ENCODE measurements around the gene ZNRD2. TPM values are rescaled to one million over a fixed set of nuclear protein-coding genes. Genes with fewer than 3 reads are reported as not detected.
"Not testable (repeated sequence)": the region's sequence is repeated elsewhere in the genome, so short reads cannot be mapped to it uniquely, and the experiment has no call there.

ZNRD2 gene
- polyA plus RNA-seq, 4 donors = 27.7 to 49.2 (median 35.0) TPM

DNA sequence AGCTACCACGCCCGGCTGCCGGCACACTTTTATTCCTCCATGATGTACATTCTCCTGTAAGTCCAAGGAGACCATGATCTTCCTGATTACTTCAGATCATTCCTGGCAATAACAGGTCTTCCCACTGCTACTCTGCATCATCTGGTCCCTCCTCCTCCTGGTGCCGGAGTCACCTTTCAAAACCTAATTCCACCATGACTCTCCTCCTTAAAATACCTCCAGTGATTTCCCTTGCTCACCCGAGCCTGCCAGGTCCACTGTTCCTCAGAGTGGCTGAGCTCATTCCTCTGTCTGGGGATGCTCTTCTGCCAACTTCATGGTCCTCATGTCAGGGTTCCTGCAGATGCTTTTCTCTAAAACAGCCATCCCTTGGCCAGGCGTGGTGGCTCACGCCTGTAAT, 8.3 kb upstream of the ZNRD2 start:
- H3K36me3 ChIP-seq (ENCODE audit: control insufficient read depth in 3 of 3, insufficient read depth in 2 of 3, low read depth in 1 of 3, low read length in 3 of 3) = peaks cover 0 to 11% (median 0%) of the 10 kb centered on the region in 3 donors
- no peaks in the 10 kb centered on the region for H3K9me3 ChIP-seq (ENCODE audit: control insufficient read depth in 2 of 2, insufficient read depth in 1 of 2, low read depth in 1 of 2, low read length in 1 of 2)
- H3K4me1 ChIP-seq (ENCODE audit: control insufficient read depth in 3 of 3, insufficient read depth in 2 of 3, low read depth in 1 of 3, low read length in 2 of 3) = peaks cover 0 to 29% (median 2%) of the 10 kb centered on the region in 3 donors
- 64 to 83% (median 66%) methylated on average over 7 of the region's 7 CpGs for WGBS, 3 donors
- no peak overlapping the region for H3K27ac ChIP-seq (ENCODE audit: low read depth in 1 of 3, low read length in 2 of 3)
- no peak overlapping the region for H3K4me3 ChIP-seq (ENCODE audit: low read depth in 1 of 3, low read length in 3 of 3)
- no peak for DNase-seq
- no peaks in the 10 kb centered on the region for H3K27me3 ChIP-seq (ENCODE audit: control insufficient read depth in 3 of 3, insufficient read depth in 3 of 3, low read length in 3 of 3)
- no peak for FAIRE-seq

GRCh38 chr11:65562788-65563187, 7.5 kb upstream of the ZNRD2 start:
- DNase-seq (no peak), FAIRE-seq (no peak)
- no peaks in the 10 kb centered on the region for H3K27me3 ChIP-seq (ENCODE audit: control insufficient read depth in 3 of 3, insufficient read depth in 3 of 3, low read length in 3 of 3)
- H3K36me3 ChIP-seq (ENCODE audit: control insufficient read depth in 3 of 3, insufficient read depth in 2 of 3, low read depth in 1 of 3, low read length in 3 of 3) = peaks cover 0 to 14% (median 0%) of the 10 kb centered on the region in 3 donors
- H3K4me3 ChIP-seq (ENCODE audit: low read depth in 1 of 3, low read length in 3 of 3) = no peak overlapping the region
- peaks cover 0 to 25% (median 2%) of the 10 kb centered on the region in 3 donors for H3K4me1 ChIP-seq (ENCODE audit: control insufficient read depth in 3 of 3, insufficient read depth in 2 of 3, low read depth in 1 of 3, low read length in 2 of 3)
- no peaks in the 10 kb centered on the region for H3K9me3 ChIP-seq (ENCODE audit: control insufficient read depth in 2 of 2, insufficient read depth in 1 of 2, low read depth in 1 of 2, low read length in 1 of 2)
- 73 to 90% (median 82%) methylated on average over 8 to 9 of the region's 9 CpGs for WGBS, 3 donors
- H3K27ac ChIP-seq (ENCODE audit: low read depth in 1 of 3, low read length in 2 of 3) = no peak overlapping the region

DNA sequence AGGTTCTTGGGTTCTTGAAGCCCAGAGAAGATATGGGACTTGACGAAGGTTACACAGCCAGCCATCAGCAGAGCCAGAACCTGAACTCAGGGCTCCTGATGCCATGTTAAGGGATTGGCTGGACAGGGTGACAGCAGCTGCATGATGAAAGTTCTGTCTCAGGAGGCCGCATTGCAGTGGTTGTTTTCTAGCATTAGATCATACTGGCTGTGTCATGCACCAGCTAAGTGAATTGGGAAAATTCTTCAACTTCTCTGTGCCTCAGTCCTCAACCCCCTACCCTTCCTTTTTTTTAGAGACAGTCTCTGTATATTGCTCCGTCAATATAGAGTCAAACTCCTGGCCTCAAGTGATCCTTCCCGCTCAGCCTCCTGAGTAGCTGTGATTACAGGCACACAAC, 6.7 kb upstream of the ZNRD2 start:
- peaks cover 0 to 22% (median 0%) of the 10 kb centered on the region in 3 donors for H3K36me3 ChIP-seq (ENCODE audit: control insufficient read depth in 3 of 3, insufficient read depth in 2 of 3, low read depth in 1 of 3, low read length in 3 of 3)
- no peaks in the 10 kb centered on the region for H3K27me3 ChIP-seq (ENCODE audit: control insufficient read depth in 3 of 3, insufficient read depth in 3 of 3, low read length in 3 of 3)
- H3K4me1 ChIP-seq (ENCODE audit: control insufficient read depth in 3 of 3, insufficient read depth in 2 of 3, low read depth in 1 of 3, low read length in 2 of 3) = peaks cover 0 to 25% (median 2%) of the 10 kb centered on the region in 3 donors
- no peak for DNase-seq
- no peaks in the 10 kb centered on the region for H3K9me3 ChIP-seq (ENCODE audit: control insufficient read depth in 2 of 2, insufficient read depth in 1 of 2, low read depth in 1 of 2, low read length in 1 of 2)
- H3K27ac ChIP-seq (ENCODE audit: low read depth in 1 of 3, low read length in 2 of 3) = no peak overlapping the region
- H3K4me3 ChIP-seq (ENCODE audit: low read depth in 1 of 3, low read length in 3 of 3) = no peak overlapping the region
- no peak for FAIRE-seq
- WGBS, 3 donors = 91 to 98% (median 98%) methylated on average over 4 of the region's 4 CpGs

- 82 to 87% (median 83%) methylated on average over 12 of the region's 12 CpGs for WGBS, 3 donors
- not testable (repeated sequence) for H3K4me3 ChIP-seq (ENCODE audit: low read depth in 1 of 3, low read length in 3 of 3); FAIRE-seq; H3K9me3 ChIP-seq (ENCODE audit: control insufficient read depth in 2 of 2, insufficient read depth in 1 of 2, low read depth in 1 of 2, low read length in 1 of 2); H3K27me3 ChIP-seq (ENCODE audit: control insufficient read depth in 3 of 3, insufficient read depth in 3 of 3, low read length in 3 of 3); DNase-seq
- H3K4me1 ChIP-seq (ENCODE audit: control insufficient read depth in 3 of 3, insufficient read depth in 2 of 3, low read depth in 1 of 3, low read length in 2 of 3) = peaks cover 0 to 19% (median 2%) of the 10 kb centered on the region in 3 donors
- H3K27ac ChIP-seq (ENCODE audit: low read depth in 1 of 3, low read length in 2 of 3) = peak overlapping the region in 2 of 3 donors; percentile 54 to 61
- H3K36me3 ChIP-seq (ENCODE audit: control insufficient read depth in 3 of 3, insufficient read depth in 2 of 3, low read depth in 1 of 3, low read length in 3 of 3) = peaks cover 0 to 21% (median 0%) of the 10 kb centered on the region in 3 donors
Measured at GRCh38 chr11:65564879-65565559, 5.3 kb upstream of the ZNRD2 start.

- no peak for FAIRE-seq
Measured at GRCh38 chr11:65565624-65566453, 4.4 kb upstream of the ZNRD2 start.

DNA sequence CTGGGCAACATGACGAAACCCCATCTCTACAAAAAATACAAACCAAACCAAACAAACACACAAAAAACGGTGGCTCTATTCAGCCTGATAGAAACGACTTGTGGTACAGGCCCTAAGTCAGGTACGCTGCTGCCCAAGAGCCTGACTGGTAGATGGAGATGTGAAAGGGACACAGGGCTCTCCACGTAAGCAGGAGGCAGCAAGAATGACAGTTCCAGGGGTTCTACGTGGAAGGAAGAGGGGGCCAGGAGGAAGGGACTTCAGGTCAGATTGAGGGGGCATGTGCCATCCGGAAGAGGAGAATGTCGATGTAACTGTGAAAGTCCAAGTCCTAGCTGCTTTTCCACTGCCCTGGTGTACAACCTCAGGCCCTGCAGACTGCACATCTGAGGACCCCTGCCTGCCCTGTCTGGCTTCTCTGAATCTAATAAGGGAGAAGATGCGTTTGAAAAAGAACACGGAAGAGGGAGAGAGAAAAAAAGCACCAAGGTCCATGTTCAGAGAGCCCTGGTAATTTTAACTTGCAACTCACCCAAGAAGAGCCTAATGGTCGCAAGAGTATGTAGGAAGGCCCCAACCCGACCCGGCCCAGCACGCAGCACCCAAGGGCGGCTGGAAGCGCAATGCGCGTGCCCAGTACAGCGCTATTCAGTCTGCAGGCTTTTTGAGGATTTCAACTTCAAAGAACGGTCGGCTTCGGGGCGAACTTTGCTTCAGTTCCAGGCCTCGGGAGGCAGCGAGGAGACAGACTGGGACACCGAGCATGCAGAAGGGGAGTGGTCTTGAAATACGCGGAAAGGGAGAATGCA, 909 bp upstream of the ZNRD2 start:
- FAIRE-seq (no peak), DNase-seq (no peak)
- H3K4me1 ChIP-seq (ENCODE audit: control insufficient read depth in 3 of 3, insufficient read depth in 2 of 3, low read depth in 1 of 3, low read length in 2 of 3) = peaks cover 0 to 34% (median 2%) of the 10 kb centered on the region in 3 donors
- H3K27me3 ChIP-seq (ENCODE audit: control insufficient read depth in 3 of 3, insufficient read depth in 3 of 3, low read length in 3 of 3) = no peaks in the 10 kb centered on the region
- peak overlapping the region; percentile 43 to 86 (median 81) for H3K4me3 ChIP-seq (ENCODE audit: low read depth in 1 of 3, low read length in 3 of 3)
- H3K36me3 ChIP-seq (ENCODE audit: control insufficient read depth in 3 of 3, insufficient read depth in 2 of 3, low read depth in 1 of 3, low read length in 3 of 3) = peaks cover 0 to 34% (median 0%) of the 10 kb centered on the region in 3 donors
- WGBS, 3 donors = 3 to 6% (median 4%) methylated on average over 28 of the region's 28 CpGs
- H3K9me3 ChIP-seq (ENCODE audit: control insufficient read depth in 2 of 2, insufficient read depth in 1 of 2, low read depth in 1 of 2, low read length in 1 of 2) = no peaks in the 10 kb centered on the region
- H3K27ac ChIP-seq (ENCODE audit: low read depth in 1 of 3, low read length in 2 of 3) = peak overlapping the region; percentile 93 to 97 (median 93)

More at GRCh38 chr11:65565624-65566453, 4.4 kb upstream of the ZNRD2 start:
- peak overlapping the region in 2 of 3 donors; percentile 54 to 61 for H3K27ac ChIP-seq (ENCODE audit: low read depth in 1 of 3, low read length in 2 of 3)
- H3K4me3 ChIP-seq (ENCODE audit: low read depth in 1 of 3, low read length in 3 of 3) = no peak overlapping the region
- H3K36me3 ChIP-seq (ENCODE audit: control insufficient read depth in 3 of 3, insufficient read depth in 2 of 3, low read depth in 1 of 3, low read length in 3 of 3) = peaks cover 0 to 21% (median 0%) of the 10 kb centered on the region in 3 donors
- H3K4me1 ChIP-seq (ENCODE audit: control insufficient read depth in 3 of 3, insufficient read depth in 2 of 3, low read depth in 1 of 3, low read length in 2 of 3) = peaks cover 0 to 16% (median 2%) of the 10 kb centered on the region in 3 donors
- WGBS, 3 donors = 67 to 71% (median 67%) methylated on average over 7 of the region's 7 CpGs
- no peak for DNase-seq
- H3K9me3 ChIP-seq (ENCODE audit: control insufficient read depth in 2 of 2, insufficient read depth in 1 of 2, low read depth in 1 of 2, low read length in 1 of 2) = no peaks in the 10 kb centered on the region
- no peaks in the 10 kb centered on the region for H3K27me3 ChIP-seq (ENCODE audit: control insufficient read depth in 3 of 3, insufficient read depth in 3 of 3, low read length in 3 of 3)

DNA sequence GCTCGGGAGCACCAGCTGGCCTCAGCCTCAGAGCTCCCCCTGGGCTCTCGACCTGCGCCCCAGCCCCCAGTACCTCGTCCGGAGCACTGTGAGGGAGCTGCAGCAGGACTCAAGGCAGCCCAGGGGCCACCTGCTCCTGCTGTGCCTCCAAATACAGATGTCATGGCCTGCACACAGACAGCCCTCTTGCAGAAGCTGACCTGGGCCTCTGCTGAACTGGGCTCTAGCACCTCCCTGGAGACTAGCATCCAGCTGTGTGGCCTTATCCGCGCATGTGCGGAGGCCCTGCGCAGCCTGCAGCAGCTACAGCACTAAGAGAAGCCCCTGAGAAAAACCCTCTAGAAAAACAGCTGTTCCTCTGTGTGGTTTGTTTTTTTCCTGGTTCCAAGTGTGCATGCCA, 1.1 kb downstream of the ZNRD2 start:
- DNase-seq = no peak
- H3K36me3 ChIP-seq (ENCODE audit: control insufficient read depth in 3 of 3, insufficient read depth in 2 of 3, low read depth in 1 of 3, low read length in 3 of 3) = peaks cover 0 to 33% (median 0%) of the 10 kb centered on the region in 3 donors
- H3K27ac ChIP-seq (ENCODE audit: low read depth in 1 of 3, low read length in 2 of 3) = peak overlapping the region in 1 of 3 donors; percentile 97
- FAIRE-seq = no peak
- no peaks in the 10 kb centered on the region for H3K27me3 ChIP-seq (ENCODE audit: control insufficient read depth in 3 of 3, insufficient read depth in 3 of 3, low read length in 3 of 3)
- H3K9me3 ChIP-seq (ENCODE audit: control insufficient read depth in 2 of 2, insufficient read depth in 1 of 2, low read depth in 1 of 2, low read length in 1 of 2) = no peaks in the 10 kb centered on the region
- H3K4me3 ChIP-seq (ENCODE audit: low read depth in 1 of 3, low read length in 3 of 3) = peak overlapping the region in 2 of 3 donors; percentile 81 to 86
- peaks cover 0 to 48% (median 0%) of the 10 kb centered on the region in 3 donors for H3K4me1 ChIP-seq (ENCODE audit: control insufficient read depth in 3 of 3, insufficient read depth in 2 of 3, low read depth in 1 of 3, low read length in 2 of 3)
- WGBS, 3 donors = 72 to 85% (median 83%) methylated on average over 9 of the region's 9 CpGs

- peaks cover 0 to 28% (median 0%) of the 10 kb centered on the region in 3 donors for H3K36me3 ChIP-seq (ENCODE audit: control insufficient read depth in 3 of 3, insufficient read depth in 2 of 3, low read depth in 1 of 3, low read length in 3 of 3)
- H3K27me3 ChIP-seq (ENCODE audit: control insufficient read depth in 3 of 3, insufficient read depth in 3 of 3, low read length in 3 of 3) = no peaks in the 10 kb centered on the region
- peaks cover 0 to 53% (median 2%) of the 10 kb centered on the region in 3 donors for H3K4me1 ChIP-seq (ENCODE audit: control insufficient read depth in 3 of 3, insufficient read depth in 2 of 3, low read depth in 1 of 3, low read length in 2 of 3)
- peak in 1 of 2 donors; percentile 51 for DNase-seq
- H3K27ac ChIP-seq (ENCODE audit: low read depth in 1 of 3, low read length in 2 of 3) = peak overlapping the region; percentile 29 to 97 (median 75)
- no peak for FAIRE-seq
- H3K4me3 ChIP-seq (ENCODE audit: low read depth in 1 of 3, low read length in 3 of 3) = peak overlapping the region; percentile 14 to 94 (median 71)
- 5 to 9% (median 7%) methylated on average over 6 to 11 of the region's 11 CpGs for WGBS, 3 donors
- H3K9me3 ChIP-seq (ENCODE audit: control insufficient read depth in 2 of 2, insufficient read depth in 1 of 2, low read depth in 1 of 2, low read length in 1 of 2) = no peaks in the 10 kb centered on the region
Measured at GRCh38 chr11:65571940-65572339, 1.7 kb downstream of the ZNRD2 start.

All from small intestine (tissue), 7 donors.